Measurements from ENCODE around the gene FNBP1. TPM values are rescaled to one million over a fixed set of nuclear protein-coding genes. Genes with fewer than 3 reads are reported as not detected.

The FNBP1 gene
- total RNA-seq, 1 donor from 2014 or later = 25.6 TPM

DNA sequence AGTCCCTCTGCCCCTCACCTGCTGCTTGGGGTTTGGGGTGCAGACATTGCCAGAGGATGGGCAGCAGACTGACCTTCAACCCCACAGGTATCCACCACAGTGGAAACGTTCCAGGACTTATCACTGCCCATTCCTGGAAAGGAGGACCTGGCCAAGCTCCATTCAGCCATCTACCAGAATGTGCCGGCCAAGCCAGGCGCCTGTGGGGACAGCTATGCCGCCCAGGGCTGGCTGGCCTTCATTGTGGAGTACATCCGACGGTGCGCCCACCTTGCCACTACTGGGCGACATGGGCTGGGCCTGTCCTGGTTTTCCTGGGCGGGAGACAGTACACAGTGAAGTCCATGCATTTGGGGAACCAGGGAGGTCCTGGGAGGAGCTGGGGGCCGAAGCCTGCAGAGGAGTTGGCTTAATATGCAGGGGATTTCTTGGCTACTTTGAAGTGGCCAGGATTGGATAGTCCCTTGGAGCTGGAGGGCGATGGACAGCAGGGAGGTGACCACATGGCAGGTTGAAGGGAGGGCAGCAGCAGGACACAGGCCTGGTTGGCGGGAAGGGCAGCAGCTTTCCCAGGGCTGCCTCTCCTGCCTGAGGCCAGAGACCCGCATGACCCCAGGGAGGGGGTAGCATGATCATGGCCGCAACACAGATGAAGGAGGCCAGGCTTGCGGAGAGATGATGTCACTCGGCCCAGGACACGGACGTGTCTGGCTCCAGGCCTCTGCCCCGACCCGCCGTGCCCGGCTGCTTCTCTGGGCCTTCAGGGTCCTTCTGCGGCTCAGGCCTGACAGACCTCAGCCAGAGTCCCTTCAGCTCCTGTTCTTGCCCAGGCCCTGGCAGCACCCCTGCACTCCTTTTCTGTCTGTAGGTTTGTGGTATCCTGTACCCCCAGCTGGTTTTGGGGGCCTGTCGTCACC lies 173.1 kb downstream of the FNBP1 start:
- no peak overlapping the region for H3K4me3 ChIP-seq (ENCODE audit: low read depth, low read length)
- TF ChIP-seq CTCF (conservative IDR thresholded peaks at IDR 0.05; ENCODE audit: low read depth, low read length) = no peak
- no peak for DNase-seq (ENCODE audit: low read depth)

DNA sequence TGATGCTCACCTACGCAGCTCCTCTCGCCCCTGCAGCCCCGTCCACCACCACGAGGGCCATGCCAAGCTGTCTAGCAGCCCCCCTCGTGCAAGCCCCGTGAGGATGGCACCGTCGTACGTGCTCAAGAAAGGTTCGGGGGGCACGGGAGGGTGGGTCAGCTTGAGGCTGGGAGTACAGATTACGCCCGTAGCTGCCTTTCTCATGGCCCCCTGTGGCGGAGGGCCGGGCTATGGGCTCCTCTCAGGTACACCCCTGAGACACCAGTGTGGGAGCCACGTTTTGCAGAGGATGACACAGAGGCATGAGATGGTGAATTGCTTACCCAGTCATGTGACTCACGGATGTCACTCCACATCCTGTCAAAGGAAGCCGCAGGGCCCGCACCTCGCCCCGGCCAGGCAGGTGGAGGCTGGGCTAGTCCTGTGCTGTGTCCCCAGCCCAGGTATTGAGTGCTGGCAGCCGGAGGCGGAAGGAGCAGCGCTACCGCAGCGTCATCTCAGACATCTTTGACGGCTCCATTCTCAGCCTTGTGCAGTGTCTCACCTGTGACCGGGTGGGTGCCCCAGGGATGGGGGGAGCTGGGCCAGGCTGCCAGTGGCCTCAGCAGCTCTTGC lies 174.0 kb downstream of the FNBP1 start:
- no peak for TF ChIP-seq CTCF (conservative IDR thresholded peaks at IDR 0.05; ENCODE audit: low read depth, low read length)
- DNase-seq (ENCODE audit: low read depth) = no peak

GRCh38 chr9:129868023-129868871 lies 174.7 kb downstream of the FNBP1 start:
- no peak for DNase-seq (ENCODE audit: low read depth)
- TF ChIP-seq CTCF (conservative IDR thresholded peaks at IDR 0.05; ENCODE audit: low read depth, low read length) = no peak
- H3K4me3 ChIP-seq (ENCODE audit: low read depth, low read length) = no peak overlapping the region

More for the DNA sequence above, 174.0 kb downstream of the FNBP1 start:
- H3K4me3 ChIP-seq (ENCODE audit: low read depth, low read length) = no peak overlapping the region

GRCh38 chr9:129867136-129868022 lies 175.6 kb downstream of the FNBP1 start:
- no peak for TF ChIP-seq CTCF (conservative IDR thresholded peaks at IDR 0.05; ENCODE audit: low read depth, low read length)
- H3K4me3 ChIP-seq (ENCODE audit: low read depth, low read length) = no peak overlapping the region
- DNase-seq (ENCODE audit: low read depth) = no peak

- DNase-seq (ENCODE audit: low read depth) = no peak
- no peak overlapping the region for H3K4me3 ChIP-seq (ENCODE audit: low read depth, low read length)
- no peak for TF ChIP-seq CTCF (conservative IDR thresholded peaks at IDR 0.05; ENCODE audit: low read depth, low read length)
Measured at GRCh38 chr9:129866394-129867135, 176.4 kb downstream of the FNBP1 start.

Data from epithelial cell of proximal tubule (primary cell).